K562 (cell line): ENCODE measurements around the gene PTPN12.
"Not testable (repeated sequence)": the region's sequence is repeated elsewhere in the genome, so short reads cannot be mapped to it uniquely, and the experiment has no call there.

Experiments
- ESRRA ChIP-seq: fragments of 450-650 bp; IDR thresholded peaks from 2 replicates; pipeline ENCODE4 v1.6.1; 2014; ENCODE audit warnings: low read depth, mild to moderate bottlenecking, moderate library complexity, borderline replicate concordance
- HNRNPUL1 ChIP-seq: fragments of 200-400 bp; formaldehyde crosslinking; IDR thresholded peaks from 2 replicates; pipeline ENCODE4 v1.6.1; 2017; ENCODE audit warnings: low read length
- POLR2AphosphoS5 ChIP-seq: IDR thresholded peaks from 2 replicates; pipeline ENCODE4 v1.6.1; 2011; ENCODE audit warnings: mild to moderate bottlenecking, low read depth, low read length, moderate library complexity; ENCODE audit not compliant: control insufficient read depth, insufficient read depth
- ZNF140 ChIP-seq: fragments of 250-450 bp; sonication (Bioruptor Pico); IDR thresholded peaks from 2 replicates; pipeline ENCODE4 v1.8.0; 2021; ENCODE audit warnings: moderate library complexity, mild to moderate bottlenecking, inconsistent platforms
- ZNF175 ChIP-seq: fragments of 200-800 bp; sonication (Bioruptor generic); IDR thresholded peaks from 2 replicates; pipeline ENCODE4 v1.6.1; 2016; ENCODE audit warnings: low read depth, mild to moderate bottlenecking, missing genetic modification characterization, missing compliant biosample characterization

DNA sequence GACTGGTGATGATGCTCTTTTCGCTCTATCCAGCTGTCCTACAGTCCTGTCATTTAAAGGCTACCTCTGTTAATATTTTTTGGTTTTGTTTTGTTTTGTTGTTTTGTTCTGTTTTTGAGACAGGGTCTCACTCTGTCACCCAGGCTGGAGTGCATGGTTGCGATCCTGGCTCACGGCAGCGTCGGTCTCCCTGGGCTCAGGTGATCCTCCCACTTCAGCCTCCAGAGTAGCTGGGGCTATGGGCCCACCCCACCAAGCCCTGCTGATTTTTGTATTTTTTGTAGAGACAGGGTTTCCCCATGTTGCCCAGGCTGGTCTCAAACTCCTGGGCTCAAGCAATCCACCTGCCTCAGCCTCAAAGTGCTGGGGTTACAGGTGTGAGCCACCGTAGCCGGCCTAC is 3.9 kb downstream of the PTPN12 start:
- TF ChIP-seq HNRNPUL1; POLR2AphosphoS5; ZNF140; ESRRA; ZNF175 (CRISPR knock-in tag): not testable (repeated sequence)
